Neural cell (in vitro differentiated cells): Measurements from ENCODE around the gene BCAN. TPM values are rescaled to one million over a fixed set of nuclear protein-coding genes. Genes with fewer than 3 reads are reported as not detected.

Experiments used
- H2AFZ ChIP-seq: fragments of 200-600, 300-800 bp; sonication (generic), shearing (Covaris generic); 2 replicates; pipeline ENCODE4 v1.6.0; 2014; ENCODE audit warnings: low read depth, mild to moderate bottlenecking, antibody characterized with exemption, low read length, moderate library complexity
- H3F3A ChIP-seq: fragments of 200-600 bp; shearing (Covaris generic); 2 replicates; pipeline ENCODE4 v1.6.1; 2016; ENCODE audit warnings: mild to moderate bottlenecking, moderate library complexity, mixed read lengths, antibody characterized with exemption, low read length; ENCODE audit not compliant: insufficient read depth, poor library complexity, severe bottlenecking
- H3K27ac ChIP-seq: fragments of 200-600, 300-800 bp; sonication (generic), shearing (Covaris generic); 2 replicates; pipeline ENCODE4 v1.5.1; 2014; ENCODE audit warnings: mild to moderate bottlenecking, low read length, moderate library complexity
- H3K27me3 ChIP-seq: fragments of 300-800, 200-600 bp; sonication (generic), shearing (Covaris generic); 2 replicates; pipeline ENCODE4 v1.6.0; 2014; ENCODE audit warnings: mild to moderate bottlenecking, low read depth, low read length, moderate library complexity; ENCODE audit not compliant: insufficient read depth
- H3K36me3 ChIP-seq: fragments of 300-800, 200-600 bp; sonication (generic), shearing (Covaris generic); 2 replicates; pipeline ENCODE4 v1.5.1; 2014; ENCODE audit warnings: mild to moderate bottlenecking, antibody characterized with exemption, low read length, moderate library complexity; ENCODE audit not compliant: insufficient read depth
- H3K4me2 ChIP-seq: fragments of 300-800, 200-600 bp; sonication (generic), shearing (Covaris generic); 2 replicates; pipeline ENCODE4 v1.6.0; 2014; ENCODE audit warnings: mild to moderate bottlenecking, low read length
- H3K4me3 ChIP-seq: fragments of 300-800, 200-600 bp; sonication (generic), shearing (Covaris generic); 2 replicates; pipeline ENCODE4 v1.5.1; 2014; ENCODE audit warnings: mild to moderate bottlenecking, low read length, moderate library complexity
- H3K79me2 ChIP-seq: fragments of 200-600 bp; shearing (Covaris generic); replicated peaks from 2 replicates; pipeline ENCODE4 v1.6.0; 2014; ENCODE audit warnings: mild to moderate bottlenecking, low read length, moderate library complexity; ENCODE audit not compliant: insufficient read depth
- H3K9ac ChIP-seq: fragments of 300-800, 200-600 bp; sonication (generic), shearing (Covaris generic); 2 replicates; pipeline ENCODE4 v1.6.1; 2016; ENCODE audit warnings: mild to moderate bottlenecking, low read length, mixed read lengths
- H3K9me2 ChIP-seq: fragments of 200-600 bp; shearing (Covaris generic); 2 replicates; pipeline ENCODE4 v1.6.1; 2016; ENCODE audit warnings: mild to moderate bottlenecking, low read length, mixed read lengths; ENCODE audit not compliant: insufficient read depth
- H3K9me3 ChIP-seq: fragments of 200-600, 300-800 bp; sonication (generic), shearing (Covaris generic); 2 replicates; pipeline ENCODE4 v1.6.1; 2016; ENCODE audit warnings: mild to moderate bottlenecking, mixed run types, low read length, moderate library complexity, mixed read lengths
- H4K20me1 ChIP-seq: fragments of 200-600 bp; shearing (Covaris generic); 2 replicates; pipeline ENCODE4 v1.6.1; 2016; ENCODE audit warnings: mild to moderate bottlenecking, mixed run types; ENCODE audit not compliant: insufficient read depth
- CTCF ChIP-seq: fragments of 450-650 bp; IDR thresholded peaks from 2 replicates; pipeline ENCODE4 v1.5.1; 2014; ENCODE audit warnings: antibody characterized with exemption, mild to moderate bottlenecking, moderate library complexity; ENCODE audit not compliant: poor library complexity, severe bottlenecking
- EP300 ChIP-seq: fragments of 450-650 bp; conservative IDR thresholded peaks from 2 replicates; pipeline ENCODE4 v1.6.1; 2014; ENCODE audit warnings: antibody characterized with exemption, mild to moderate bottlenecking, moderate library complexity; ENCODE audit not compliant: poor library complexity, severe bottlenecking
- EZH2 ChIP-seq: fragments of 200-600, 300-800 bp; shearing (Covaris generic), sonication (generic); IDR thresholded peaks from 2 replicates; pipeline ENCODE4 v1.6.1; 2014; ENCODE audit warnings: antibody characterized with exemption, low read length, borderline replicate concordance, mild to moderate bottlenecking; ENCODE audit not compliant: insufficient read depth, poor library complexity, severe bottlenecking
- MXI1 ChIP-seq: fragments of 450-650 bp; conservative IDR thresholded peaks from 2 replicates; pipeline ENCODE4 v1.6.1; 2014; ENCODE audit warnings: antibody characterized with exemption, mild to moderate bottlenecking; ENCODE audit not compliant: poor library complexity, severe bottlenecking
- POLR2AphosphoS5 ChIP-seq: IDR thresholded peaks from 2 replicates; pipeline ENCODE4 v1.6.1; 2012
- RAD21 ChIP-seq: fragments of 450-650 bp; conservative IDR thresholded peaks from 2 replicates; pipeline ENCODE4 v1.6.1; 2014; ENCODE audit warnings: antibody characterized with exemption, mild to moderate bottlenecking, moderate library complexity
- REST ChIP-seq: IDR thresholded peaks from 2 replicates; pipeline ENCODE4 v1.6.1; 2012; ENCODE audit warnings: borderline replicate concordance
- SMC3 ChIP-seq: fragments of 450-650 bp; conservative IDR thresholded peaks from 2 replicates; pipeline ENCODE4 v1.6.1; 2014; ENCODE audit warnings: antibody characterized with exemption, mild to moderate bottlenecking, moderate library complexity; ENCODE audit not compliant: poor library complexity
- TAF1 ChIP-seq: IDR thresholded peaks from 2 replicates; pipeline ENCODE4 v1.6.1; 2012; ENCODE audit warnings: low read depth
- polyA plus RNA-seq: library from polyadenylated mRNA; depleted of rRNA; stranded (reverse); fragments of >200 nt; gene quantifications from 2 replicates; pipeline ENCODE4 v1.2.3, GENCODE V29; 2014

Gene BCAN
- polyA plus RNA-seq, 1 donor from 2014 or later, result not detected

- Histone ChIP-seq H2AFZ (no peak overlapping the region), H3K27me3 (no peaks in the 10 kb centered on the region), H3K9me3 (no peaks in the 10 kb centered on the region), H3K79me2 (no peaks in the 10 kb centered on the region), H3F3A (no peaks in the 10 kb centered on the region), H3K4me3 (peak overlapping the region; percentile 33), H3K36me3 (no peaks in the 10 kb centered on the region), H3K27ac (no peak overlapping the region), H3K9me2 (no peaks in the 10 kb centered on the region), H4K20me1 (no peaks in the 10 kb centered on the region), H3K9ac (peak overlapping the region; percentile 27), H3K4me2 (no peak overlapping the region)
- no peak for TF ChIP-seq POLR2AphosphoS5
- TF ChIP-seq TAF1, result no peak
- no peak for TF ChIP-seq REST
- TF ChIP-seq CTCF, result no peak
- no peak for TF ChIP-seq EP300
- no peak for TF ChIP-seq MXI1
- TF ChIP-seq SMC3, result no peak
- TF ChIP-seq RAD21, result no peak
- no peak for TF ChIP-seq EZH2
Observed at GRCh38 chr1:156692441-156692924, 50.6 kb downstream of the BCAN start.

GRCh38 chr1:156692925-156693847, 51.3 kb downstream of the BCAN start:
- no peak overlapping the region for H3K4me2 ChIP-seq
- no peaks in the 10 kb centered on the region for H3K27me3 ChIP-seq
- H4K20me1 ChIP-seq, result no peaks in the 10 kb centered on the region
- peak overlapping the region; percentile 27 for H3K9ac ChIP-seq
- no peaks in the 10 kb centered on the region for H3K79me2 ChIP-seq
- no peak overlapping the region for H3K27ac ChIP-seq
- no peaks in the 10 kb centered on the region for H3F3A ChIP-seq
- TF ChIP-seq MXI1 (no peak), CTCF (no peak), TAF1 (no peak), EZH2 (no peak), REST (no peak), POLR2AphosphoS5 (no peak), SMC3 (no peak), RAD21 (no peak), EP300 (no peak)
- no peaks in the 10 kb centered on the region for H3K9me2 ChIP-seq
- peak overlapping the region; percentile 33 for H3K4me3 ChIP-seq
- H2AFZ ChIP-seq, result no peak overlapping the region
- H3K9me3 ChIP-seq, result no peaks in the 10 kb centered on the region
- H3K36me3 ChIP-seq, result no peaks in the 10 kb centered on the region
